Ishikawa (cell line): ENCODE data around the gene ALAS1.
A peak's percentile ranks its signal among the peaks of the same experiment; 100 is the strongest.

Experiments
- CEBPB ChIP-seq: IDR thresholded peaks from 2 replicates; pipeline ENCODE4 v1.6.1; 2012
- CREB1 ChIP-seq: IDR thresholded peaks from 2 replicates; pipeline ENCODE4 v1.6.1; 2012; ENCODE audit warnings: low read depth
- EGR1 ChIP-seq: IDR thresholded peaks from 2 replicates; pipeline ENCODE4 v1.6.1; 2012
- EP300 ChIP-seq: IDR thresholded peaks from 2 replicates; pipeline ENCODE4 v1.6.1; 2012; ENCODE audit warnings: borderline replicate concordance
- FOXM1 ChIP-seq: IDR thresholded peaks from 2 replicates; pipeline ENCODE4 v1.6.1; 2012; ENCODE audit warnings: low read depth, borderline replicate concordance
- NFIC ChIP-seq: IDR thresholded peaks from 2 replicates; pipeline ENCODE4 v1.6.1; 2012
- RAD21 ChIP-seq: IDR thresholded peaks from 2 replicates; pipeline ENCODE4 v1.6.1; 2012; ENCODE audit warnings: low read depth
- TAF1 ChIP-seq: IDR thresholded peaks from 2 replicates; pipeline ENCODE4 v1.6.1; 2012; ENCODE audit warnings: low read depth, mild to moderate bottlenecking
- TCF12 ChIP-seq: IDR thresholded peaks from 2 replicates; pipeline ENCODE4 v1.6.1; 2012; ENCODE audit warnings: low read depth
- TEAD4 ChIP-seq: IDR thresholded peaks from 2 replicates; pipeline ENCODE4 v1.6.1; 2012
- YY1 ChIP-seq: IDR thresholded peaks from 2 replicates; pipeline ENCODE4 v1.6.1; 2012; ENCODE audit warnings: low read depth
- ZBTB7A ChIP-seq: IDR thresholded peaks from 2 replicates; pipeline ENCODE4 v1.6.1; 2012; ENCODE audit warnings: low read depth
- TF ChIP-seq, protein P1 (sequence below): IDR thresholded peaks from 2 replicates; pipeline ENCODE4 v1.6.1; 2012
- TF ChIP-seq, protein P2 (sequence below): IDR thresholded peaks from 2 replicates; pipeline ENCODE4 v1.6.1; 2012
- TF ChIP-seq, protein P3 (sequence below): IDR thresholded peaks from 2 replicates; pipeline ENCODE4 v1.6.1; 2012; ENCODE audit warnings: low read depth, mild to moderate bottlenecking

The ALAS1 gene

DNA sequence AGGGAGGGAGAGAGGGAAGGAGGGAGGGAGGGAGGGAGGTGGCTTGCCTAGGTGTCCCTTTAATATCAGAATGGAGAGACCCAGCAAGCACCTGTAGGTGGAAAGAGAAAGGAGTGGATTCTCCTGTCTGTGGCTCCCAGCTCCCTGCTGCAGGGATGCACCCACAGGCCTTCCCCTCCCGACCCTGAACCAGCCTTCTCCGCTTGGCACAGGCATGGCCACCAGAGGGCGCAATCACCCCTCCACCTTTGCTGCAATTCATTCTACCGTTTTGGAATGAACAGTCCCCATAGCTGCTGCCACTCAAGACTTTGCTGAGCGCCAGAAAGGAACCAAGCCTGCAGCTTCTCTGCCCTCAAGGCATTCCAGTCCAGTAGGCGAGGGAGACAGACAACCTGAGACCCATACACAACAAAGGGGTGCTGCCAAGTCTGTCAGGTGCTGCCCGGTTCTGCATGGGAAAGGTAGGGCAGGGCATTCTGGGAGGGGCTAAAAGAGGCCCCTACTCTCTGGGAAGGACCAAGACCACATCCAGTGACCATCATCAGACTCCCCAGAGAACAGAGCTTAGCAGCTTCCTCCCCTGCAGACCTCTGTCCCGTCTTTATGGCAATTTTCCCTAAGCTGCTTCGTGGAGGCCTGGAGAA, 22.5 kb downstream of the ALAS1 start:
- TF ChIP-seq NFIC (peak; percentile 56; the same call in 1 of the 2 replicates), CEBPB (no peak), RAD21 (peak; percentile 88), EP300 (no peak), EGR1 (no peak)

GRCh38 chr3:52221141-52221562, 23.2 kb downstream of the ALAS1 start:
- TF ChIP-seq TCF12 (no peak), CEBPB (no peak), EGR1 (no peak), CREB1 (no peak), NFIC (no peak), ZBTB7A (no peak), EP300 (no peak), TAF1 (no peak), TEAD4 (no peak), YY1 (no peak), FOXM1 (no peak), RAD21 (no peak)
- TF ChIP-seq, protein P1, sequence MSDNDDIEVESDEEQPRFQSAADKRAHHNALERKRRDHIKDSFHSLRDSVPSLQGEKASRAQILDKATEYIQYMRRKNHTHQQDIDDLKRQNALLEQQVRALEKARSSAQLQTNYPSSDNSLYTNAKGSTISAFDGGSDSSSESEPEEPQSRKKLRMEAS: no peak
- TF ChIP-seq, protein P2, sequence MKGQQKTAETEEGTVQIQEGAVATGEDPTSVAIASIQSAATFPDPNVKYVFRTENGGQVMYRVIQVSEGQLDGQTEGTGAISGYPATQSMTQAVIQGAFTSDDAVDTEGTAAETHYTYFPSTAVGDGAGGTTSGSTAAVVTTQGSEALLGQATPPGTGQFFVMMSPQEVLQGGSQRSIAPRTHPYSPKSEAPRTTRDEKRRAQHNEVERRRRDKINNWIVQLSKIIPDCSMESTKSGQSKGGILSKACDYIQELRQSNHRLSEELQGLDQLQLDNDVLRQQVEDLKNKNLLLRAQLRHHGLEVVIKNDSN: no peak
- TF ChIP-seq, protein P3, sequence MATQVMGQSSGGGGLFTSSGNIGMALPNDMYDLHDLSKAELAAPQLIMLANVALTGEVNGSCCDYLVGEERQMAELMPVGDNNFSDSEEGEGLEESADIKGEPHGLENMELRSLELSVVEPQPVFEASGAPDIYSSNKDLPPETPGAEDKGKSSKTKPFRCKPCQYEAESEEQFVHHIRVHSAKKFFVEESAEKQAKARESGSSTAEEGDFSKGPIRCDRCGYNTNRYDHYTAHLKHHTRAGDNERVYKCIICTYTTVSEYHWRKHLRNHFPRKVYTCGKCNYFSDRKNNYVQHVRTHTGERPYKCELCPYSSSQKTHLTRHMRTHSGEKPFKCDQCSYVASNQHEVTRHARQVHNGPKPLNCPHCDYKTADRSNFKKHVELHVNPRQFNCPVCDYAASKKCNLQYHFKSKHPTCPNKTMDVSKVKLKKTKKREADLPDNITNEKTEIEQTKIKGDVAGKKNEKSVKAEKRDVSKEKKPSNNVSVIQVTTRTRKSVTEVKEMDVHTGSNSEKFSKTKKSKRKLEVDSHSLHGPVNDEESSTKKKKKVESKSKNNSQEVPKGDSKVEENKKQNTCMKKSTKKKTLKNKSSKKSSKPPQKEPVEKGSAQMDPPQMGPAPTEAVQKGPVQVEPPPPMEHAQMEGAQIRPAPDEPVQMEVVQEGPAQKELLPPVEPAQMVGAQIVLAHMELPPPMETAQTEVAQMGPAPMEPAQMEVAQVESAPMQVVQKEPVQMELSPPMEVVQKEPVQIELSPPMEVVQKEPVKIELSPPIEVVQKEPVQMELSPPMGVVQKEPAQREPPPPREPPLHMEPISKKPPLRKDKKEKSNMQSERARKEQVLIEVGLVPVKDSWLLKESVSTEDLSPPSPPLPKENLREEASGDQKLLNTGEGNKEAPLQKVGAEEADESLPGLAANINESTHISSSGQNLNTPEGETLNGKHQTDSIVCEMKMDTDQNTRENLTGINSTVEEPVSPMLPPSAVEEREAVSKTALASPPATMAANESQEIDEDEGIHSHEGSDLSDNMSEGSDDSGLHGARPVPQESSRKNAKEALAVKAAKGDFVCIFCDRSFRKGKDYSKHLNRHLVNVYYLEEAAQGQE: no peak

DNA sequence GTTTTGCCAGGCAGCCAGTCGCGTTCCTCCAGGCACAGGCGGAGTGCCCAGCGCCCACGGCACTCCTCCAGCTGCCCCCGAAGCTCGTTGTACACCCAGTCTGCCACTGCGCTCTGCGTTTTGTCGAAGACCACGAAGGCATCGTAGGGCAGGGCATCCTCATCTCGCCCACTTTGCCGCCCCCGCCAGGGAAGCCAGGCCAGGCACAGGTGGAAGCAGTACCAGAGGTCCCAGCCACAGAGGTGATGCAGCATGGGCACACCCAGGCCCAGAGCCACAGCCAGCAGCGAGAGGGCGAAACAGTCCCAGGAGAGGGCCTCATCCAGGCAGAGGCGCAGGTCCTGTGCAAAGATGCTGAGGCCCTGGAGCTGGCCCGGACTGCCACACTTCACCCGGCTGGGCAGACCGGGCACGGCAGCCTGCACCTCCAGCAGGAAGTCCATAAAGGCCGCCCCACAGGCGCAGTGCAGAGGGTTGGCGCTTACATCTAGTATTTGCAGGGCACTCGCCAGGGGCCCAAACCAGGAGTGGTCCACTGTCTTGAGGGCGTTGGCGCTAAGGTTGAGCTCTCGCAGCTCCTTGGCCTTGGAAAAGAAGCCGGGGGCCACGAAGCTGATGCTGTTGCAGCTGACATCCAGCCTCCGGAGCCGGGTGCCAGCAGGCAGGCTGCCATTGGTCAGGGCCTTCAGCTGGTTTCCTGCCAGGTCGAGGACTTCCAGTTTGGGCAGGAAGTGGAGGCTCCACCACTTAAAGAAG, 23.8 kb downstream of the ALAS1 start:
- TF ChIP-seq RAD21 (no peak), FOXM1 (no peak)
- TF ChIP-seq, protein P2: no peak
- TF ChIP-seq, protein P1: no peak

DNA sequence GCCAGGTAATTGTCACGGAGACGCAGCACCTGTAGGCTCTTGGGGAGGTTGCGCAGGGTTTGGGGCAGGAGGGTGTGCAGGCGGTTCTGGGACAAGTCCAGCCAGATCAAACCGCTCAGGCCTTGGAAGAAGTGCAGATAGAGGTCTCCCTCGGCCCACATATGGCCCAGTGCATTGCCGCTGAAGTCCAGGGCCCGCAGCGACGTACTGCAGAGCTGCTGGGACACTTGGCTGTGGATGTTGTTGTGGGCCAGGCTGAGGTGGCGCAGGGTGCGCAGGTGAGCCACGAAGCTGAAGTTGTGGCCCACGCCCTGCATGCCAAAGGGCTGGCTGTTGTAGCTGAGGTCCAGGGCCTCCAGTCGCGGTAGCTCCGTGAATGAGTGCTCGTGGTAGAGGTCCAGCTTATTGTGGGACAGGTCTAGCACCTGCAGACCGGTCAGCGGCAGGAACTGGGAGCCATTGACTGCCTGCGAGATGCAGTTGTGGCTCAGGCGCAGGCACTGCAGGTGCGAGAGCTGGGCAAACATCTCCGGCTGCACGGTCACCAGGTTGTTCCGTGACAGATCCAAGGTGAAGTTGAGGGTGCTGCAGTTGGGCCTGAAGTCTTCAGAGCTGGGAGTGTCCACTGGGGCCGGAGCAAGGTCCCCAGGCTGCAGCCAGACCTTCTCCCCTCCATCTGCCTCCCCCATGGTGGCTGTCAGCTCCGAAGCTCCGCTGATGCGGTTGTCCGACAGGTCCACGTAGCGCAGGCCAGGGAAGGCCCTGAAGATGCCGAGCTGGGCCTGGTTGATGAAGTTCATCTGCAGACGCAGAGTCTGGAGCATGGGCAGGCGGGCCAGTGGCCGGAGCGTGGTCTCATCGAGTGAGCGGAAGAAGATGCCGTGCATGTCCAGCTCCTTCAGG, 24.6 kb downstream of the ALAS1 start:
- TF ChIP-seq CREB1 (no peak), ZBTB7A (no peak)

GRCh38 chr3:52223449-52224408, 25.8 kb downstream of the ALAS1 start:
- TF ChIP-seq TCF12 (no peak), FOXM1 (no peak), ZBTB7A (no peak), EP300 (no peak), CEBPB (no peak), EGR1 (no peak), NFIC (no peak), RAD21 (no peak), TAF1 (no peak), CREB1 (no peak), YY1 (no peak), TEAD4 (no peak)
- TF ChIP-seq, protein P3: no peak
- TF ChIP-seq, protein P2: no peak
- TF ChIP-seq, protein P1: no peak
